Measurements from ENCODE around the gene NODAL. TPM values are rescaled to one million over a fixed set of nuclear protein-coding genes. Genes with fewer than 3 reads are reported as not detected.
A peak's percentile ranks its signal among the peaks of the same experiment; 100 is the strongest.

The NODAL gene
- total and polyA plus RNA-seq, 3 donors from 2014 or later, result 0.43 to 5.2 (median 3.0) TPM

GRCh38 chr10:70479165-70479581, 37.7 kb upstream of the NODAL start:
- H3K27ac ChIP-seq, result peak overlapping the region in 1 of 2 donors; percentile 80
- intact Hi-C loops (cut with DNase I; ENCODE audit: low total_unique reads), result no loop called here
- H3K36me3 ChIP-seq (ENCODE audit: low read depth, missing control alignments), result no peaks in the 10 kb centered on the region
- H3K4me3 ChIP-seq, result peak overlapping the region; percentile 57 to 63
- no peaks in the 10 kb centered on the region for H3K9me3 ChIP-seq
- DNase-seq, result no peak
- TF ChIP-seq CTCF (IDR thresholded peaks at IDR 0.05) (no peak), POLR2A (IDR thresholded peaks at IDR 0.05) (no peak)
- 49 to 51% methylated on average over 9 to 11 of the region's 11 CpGs for WGBS, 2 donors
- peaks cover 52% of the 10 kb centered on the region for H3K4me1 ChIP-seq
- H3K27me3 ChIP-seq, result no peaks in the 10 kb centered on the region

GRCh38 chr10:70478191-70479164, 37.0 kb upstream of the NODAL start, which contains the start of gene PALD1:
Gene PALD1 (plus strand): TSS chr10:70478767. CDS start chr10:70525952, 47,185 bp downstream.
- peak; percentile 62 for DNase-seq
- peak within 1 kb of the TSS; percentile 57 to 63 for H3K4me3 ChIP-seq
- intact Hi-C loops (cut with DNase I; ENCODE audit: low total_unique reads), result no loop called here
- H3K4me1 ChIP-seq, result peaks cover 49% of the 10 kb centered on the region
- TF ChIP-seq POLR2A (IDR thresholded peaks at IDR 0.05) (no peak), CTCF (IDR thresholded peaks at IDR 0.05) (peak in 1 of 3 experiments; percentile 18)
- H3K36me3 ChIP-seq (ENCODE audit: low read depth, missing control alignments), result no peaks in the 10 kb centered on the region
- H3K27ac ChIP-seq, result peak within 1 kb of the TSS; percentile 8 to 80
- H3K27me3 ChIP-seq, result no peaks in the 10 kb centered on the region
- WGBS, 2 donors, result 2% methylated on average over 43 of the region's 110 CpGs; no CpG with 5 or more reads in 1 of the 2 donors
- no peaks in the 10 kb centered on the region for H3K9me3 ChIP-seq

GRCh38 chr10:70477661-70478162, 36.2 kb upstream of the NODAL start:
- TF ChIP-seq POLR2A (IDR thresholded peaks at IDR 0.05) (no peak), CTCF (IDR thresholded peaks at IDR 0.05) (no peak)
- intact Hi-C loops (cut with DNase I; ENCODE audit: low total_unique reads), result no loop called here
- peak; percentile 56 for DNase-seq
- 6 to 67% methylated on average over 1 to 27 of the region's 27 CpGs for WGBS, 2 donors
- Histone ChIP-seq H3K4me1 (peaks cover 41% of the 10 kb centered on the region), H3K27ac (peak overlapping the region in 1 of 2 donors; percentile 80), H3K9me3 (no peaks in the 10 kb centered on the region), H3K27me3 (no peaks in the 10 kb centered on the region), H3K36me3 (ENCODE audit: low read depth, missing control alignments) (no peaks in the 10 kb centered on the region), H3K4me3 (peak overlapping the region; percentile 57 to 63)

- DNase-seq, result no peak
- Histone ChIP-seq H3K27me3 (no peaks in the 10 kb centered on the region), H3K4me3 (no peak overlapping the region), H3K27ac (no peak overlapping the region), H3K9me3 (no peaks in the 10 kb centered on the region), H3K36me3 (ENCODE audit: low read depth, missing control alignments) (no peaks in the 10 kb centered on the region), H3K4me1 (peaks cover 29% of the 10 kb centered on the region)
- intact Hi-C loops (cut with DNase I; ENCODE audit: low total_unique reads), result no loop called here
- 73% methylated on average over 7 of the region's 7 CpGs for WGBS, 2 donors
- TF ChIP-seq POLR2A (IDR thresholded peaks at IDR 0.05), result no peak
These were observed 35.0 kb upstream of the NODAL start for GRCh38 chr10:70476249-70477035.

- intact Hi-C loops (cut with DNase I; ENCODE audit: low total_unique reads), result no loop called here
These were observed 34.2 kb upstream of the NODAL start for GRCh38 chr10:70475661-70476060.

More at GRCh38 chr10:70475661-70476060, 34.2 kb upstream of the NODAL start:
- Histone ChIP-seq H3K4me1 (peaks cover 25% of the 10 kb centered on the region), H3K27me3 (no peaks in the 10 kb centered on the region), H3K9me3 (no peaks in the 10 kb centered on the region), H3K27ac (no peak overlapping the region), H3K36me3 (ENCODE audit: low read depth, missing control alignments) (no peaks in the 10 kb centered on the region), H3K4me3 (no peak overlapping the region)
- DNase-seq, result no peak
- no peak for TF ChIP-seq POLR2A (IDR thresholded peaks at IDR 0.05)
- TF ChIP-seq CTCF (IDR thresholded peaks at IDR 0.05), result no peak
- 90 to 91% methylated on average over 8 of the region's 8 CpGs for WGBS, 2 donors
